A549 (cell line): ENCODE data around the gene RALBP1. TPM values are rescaled to one million over a fixed set of nuclear protein-coding genes. Genes with fewer than 3 reads are reported as not detected.

Experiments
- ATAC-seq, 2 experiments: fragments of 200-7000 bp in 1 of 2; fragments of >200 bp in 1 of 2; cut with Nextera tagmentation in 1 of 2; cut with Tn5 transposase in 1 of 2; 3 replicates each; pipeline versions ENCODE4 v1.8.0 to v1.9.1; 2018 to 2020; ENCODE audit warnings: mild to moderate bottlenecking in 1 of 2, moderate library complexity in 1 of 2
- CTCF ChIA-PET: fragments of 300-600 bp; sonication (Branson Sonifier 250); formaldehyde crosslinking; extraction: SDS; loops from one replicate; lab custom pipeline; 2021; ENCODE audit warnings: antibody characterized with exemption, inconsistent platforms; lab: Yijun Ruan, JAX
- POLR2A ChIA-PET: fragments of 350-600 bp; formaldehyde crosslinking; extraction: SDS; loops from one replicate; lab custom pipeline; 2021; ENCODE audit warnings: antibody characterized with exemption, inconsistent platforms; lab: Yijun Ruan, JAX
- DNase-seq, 2 experiments: peaks; one replicate each; pipeline versions ENCODE4 v3.0.0 to v3.0.0-alpha.2; 2011 to 2016; ENCODE audit warnings: low read depth in 1 of 2, low spot score in 1 of 2
- FAIRE-seq: peaks from 2 replicates; lab custom pipeline; 2011; peaks lifted over from hg19 to GRCh38; lab: Jason Lieb, UNC
- H3K27ac ChIP-seq, 2 experiments: fragments of >200 bp; sonication (Bioruptor Twin); formaldehyde crosslinking; 3 replicates each; pipeline ENCODE4 v1.5.1; 2016 to 2017
- H3K4me1 ChIP-seq: fragments of >200 bp; sonication (Bioruptor Twin); formaldehyde crosslinking; 3 replicates; pipeline ENCODE4 v1.6.1; 2016
- H3K4me2 ChIP-seq: fragments of >200 bp; sonication (Bioruptor Twin); formaldehyde crosslinking; 3 replicates; pipeline ENCODE4 v1.6.1; 2016
- H3K4me3 ChIP-seq: fragments of >200 bp; sonication (Bioruptor Twin); formaldehyde crosslinking; 3 replicates; pipeline ENCODE4 v1.5.1; 2016
- H3K9me3 ChIP-seq: fragments of >200 bp; sonication (Bioruptor Twin); formaldehyde crosslinking; 3 replicates; pipeline ENCODE4 v1.6.1; 2016
- BHLHE40 ChIP-seq: IDR thresholded peaks from 2 replicates; pipeline ENCODE4 v1.6.1; 2012; ENCODE audit warnings: low read depth, low read length, inconsistent platforms
- CBX2 ChIP-seq: fragments of 200-600 bp; sonication (generic); IDR thresholded peaks from 2 replicates; pipeline ENCODE4 v1.6.1; 2016; ENCODE audit warnings: low read depth, mild to moderate bottlenecking, borderline replicate concordance
- CBX8 ChIP-seq: fragments of 200-600 bp; sonication (generic); IDR thresholded peaks from 2 replicates; pipeline ENCODE4 v1.6.1; 2016
- CHD2 ChIP-seq: fragments of 150-350 bp; IDR thresholded peaks from 2 replicates; pipeline ENCODE4 v1.6.1; 2014; ENCODE audit warnings: low read length; ENCODE audit not compliant: partially characterized antibody
- CTCF ChIP-seq: fragments of >200 bp; sonication (Bioruptor Twin); formaldehyde crosslinking; IDR thresholded peaks from 3 replicates; pipeline ENCODE4 v1.5.1; 2016
- E2F6 ChIP-seq: IDR thresholded peaks from 2 replicates; pipeline ENCODE4 v1.6.1; 2012; ENCODE audit warnings: low read depth, borderline replicate concordance
- EP300 ChIP-seq, 2 experiments: fragments of >200 bp; sonication (Bioruptor Twin); formaldehyde crosslinking; IDR thresholded peaks; 2 replicates in 1 of 2; 3 replicates in 1 of 2; pipeline ENCODE4 v1.6.1; 2016 to 2017
- ESRRA ChIP-seq: fragments of 150-350 bp; IDR thresholded peaks from 2 replicates; pipeline ENCODE4 v1.6.1; 2014; ENCODE audit warnings: mild to moderate bottlenecking, low read length, borderline replicate concordance
- FOSB ChIP-seq: fragments of 250-450 bp; sonication (Bioruptor Pico); IDR thresholded peaks from 2 replicates; pipeline ENCODE4 v1.5.0; 2020; ENCODE audit warnings: mild to moderate bottlenecking, moderate library complexity
- FOXS1 ChIP-seq: fragments of 250-450 bp; sonication (Bioruptor Pico); IDR thresholded peaks from 2 replicates; pipeline ENCODE4 v1.5.0; 2020; ENCODE audit warnings: mild to moderate bottlenecking, moderate library complexity
- GATA3 ChIP-seq: IDR thresholded peaks from 2 replicates; pipeline ENCODE4 v1.6.1; 2012; ENCODE audit warnings: borderline replicate concordance
- HDAC2 ChIP-seq: fragments of 200-600 bp; sonication (generic); IDR thresholded peaks from 2 replicates; pipeline ENCODE4 v1.6.1; 2016
- HOXA7 ChIP-seq: fragments of 250-450 bp; sonication (Bioruptor Pico); IDR thresholded peaks from 2 replicates; pipeline ENCODE4 v1.5.0; 2020; ENCODE audit warnings: mild to moderate bottlenecking, moderate library complexity
- HOXB5 ChIP-seq: fragments of 250-450 bp; sonication (Bioruptor Pico); IDR thresholded peaks from 2 replicates; pipeline ENCODE4 v1.5.0; 2020; ENCODE audit warnings: mild to moderate bottlenecking, moderate library complexity
- JUN ChIP-seq, 2 experiments: fragments of >200 bp; sonication (Bioruptor Twin); formaldehyde crosslinking; IDR thresholded peaks; 2 replicates in 1 of 2; 3 replicates in 1 of 2; pipeline ENCODE4 v1.6.1; 2016 to 2017
- JUNB ChIP-seq: fragments of >200 bp; sonication (Bioruptor Twin); formaldehyde crosslinking; IDR thresholded peaks from 2 replicates; pipeline ENCODE4 v1.6.1; 2016
- KDM5A ChIP-seq: fragments of 200-600 bp; sonication (generic); IDR thresholded peaks from 2 replicates; pipeline ENCODE4 v1.6.1; 2016; ENCODE audit warnings: antibody characterized with exemption, mild to moderate bottlenecking
- MAFK ChIP-seq: fragments of 450-650 bp; IDR thresholded peaks from 2 replicates; pipeline ENCODE4 v1.6.1; 2014; ENCODE audit not compliant: partially characterized antibody
- MAX ChIP-seq: IDR thresholded peaks from 2 replicates; pipeline ENCODE4 v1.6.1; 2012
- MAZ ChIP-seq: fragments of 150-350 bp; IDR thresholded peaks from 2 replicates; pipeline ENCODE4 v1.6.1; 2014; ENCODE audit warnings: antibody characterized with exemption, low read depth, low read length, borderline replicate concordance
- NFE2L2 ChIP-seq: fragments of 150-350 bp; conservative IDR thresholded peaks from 2 replicates; pipeline ENCODE4 v1.6.1; 2014; ENCODE audit warnings: low read length
- NR3C1 ChIP-seq: fragments of >200 bp; sonication (Bioruptor Twin); formaldehyde crosslinking; IDR thresholded peaks from 3 replicates; pipeline ENCODE4 v1.6.1; 2017
- PHF8 ChIP-seq: fragments of 200-600 bp; sonication (generic); IDR thresholded peaks from 2 replicates; pipeline ENCODE4 v1.6.1; 2016; ENCODE audit warnings: low read depth, mild to moderate bottlenecking, antibody characterized with exemption, moderate library complexity, borderline replicate concordance
- POLR2AphosphoS2 ChIP-seq: conservative IDR thresholded peaks from 2 replicates; pipeline ENCODE4 v1.6.1; 2012; ENCODE audit warnings: low read length, improper control_type of control experiment, inconsistent platforms
- RAD21 ChIP-seq, 2 experiments: fragments of >200 bp in 1 of 2; sonication (Bioruptor Twin) in 1 of 2; formaldehyde crosslinking in 1 of 2; IDR thresholded peaks in 1 of 2; conservative IDR thresholded peaks in 1 of 2; 2 replicates in 1 of 2; 3 replicates in 1 of 2; pipeline ENCODE4 v1.6.1; 2012 to 2018; ENCODE audit warnings: inconsistent platforms in 1 of 2
- RARB ChIP-seq: fragments of 250-450 bp; sonication (Bioruptor Pico); IDR thresholded peaks from 2 replicates; pipeline ENCODE4 v1.8.0; 2021; ENCODE audit warnings: mild to moderate bottlenecking, moderate library complexity
- REST ChIP-seq: fragments of 200-600 bp; sonication (generic); IDR thresholded peaks from 2 replicates; pipeline ENCODE4 v1.6.1; 2016; ENCODE audit warnings: antibody characterized with exemption, mild to moderate bottlenecking, moderate library complexity
- RNF2 ChIP-seq: fragments of 200-600 bp; sonication (generic); IDR thresholded peaks from 2 replicates; pipeline ENCODE4 v1.6.1; 2016; ENCODE audit warnings: low read depth, mild to moderate bottlenecking, antibody characterized with exemption, moderate library complexity, borderline replicate concordance
- SMC3 ChIP-seq: fragments of >200 bp; sonication (Bioruptor Twin); formaldehyde crosslinking; IDR thresholded peaks from 3 replicates; pipeline ENCODE4 v1.6.1; 2018; ENCODE audit warnings: inconsistent platforms
- TP53 ChIP-seq: fragments of 250-450 bp; sonication (Bioruptor Pico); IDR thresholded peaks from 2 replicates; pipeline ENCODE4 v1.5.0; 2021; ENCODE audit warnings: mild to moderate bottlenecking, moderate library complexity
- USF2 ChIP-seq: fragments of 450-650 bp; IDR thresholded peaks from 2 replicates; pipeline ENCODE4 v1.6.1; 2014; ENCODE audit warnings: antibody characterized with exemption
- WGBS: methylation state at CpG from one replicate; pipeline ENCODE4 v1.1.6; 2017; ENCODE audit errors: missing lambda C conversion rate; 5-methylcytosine and 5-hydroxymethylcytosine counted together
- polyA plus RNA-seq, 4 experiments: library from polyadenylated mRNA; depleted of rRNA in 3 of 4; stranded (reverse); fragments of >200 nt; fragmentation: RNase III in 1 of 4; extraction: RNeasy Plus Mini Kit Qiagen cat#74134 plus additional on column Dnase treatment in 1 of 4; gene quantifications; 2 replicates in 3 of 4; 3 replicates in 1 of 4; pipeline ENCODE4 v1.2.3, GENCODE V29; 2011 to 2017

Gene RALBP1
- polyA plus RNA-seq, 2 of the 4 experiments (the other 2 are of a cell fraction): 35.6 to 38.2 TPM

GRCh38 chr18:9508446-9509025, 33.2 kb downstream of the RALBP1 start:
- CTCF ChIA-PET: no interaction called here
- H3K27ac ChIP-seq: no peak overlapping the region
- POLR2A ChIA-PET: no interaction called here
- WGBS: 90% methylated on average over 2 of the region's 2 CpGs
- no peak for FAIRE-seq
- H3K9me3 ChIP-seq: no peaks in the 10 kb centered on the region
- H3K4me2 ChIP-seq: no peak overlapping the region
- DNase-seq: no peak
- TF ChIP-seq RNF2 (no peak), MAFK (peak; percentile 78)
- TF ChIP-seq, all 56 proteins: peak for 1
- Histone ChIP-seq H3K4me3 (no peak overlapping the region), H3K4me1 (peaks cover 8% of the 10 kb centered on the region)
- no peak for ATAC-seq

GRCh38 chr18:9513971-9514512, 38.7 kb downstream of the RALBP1 start:
- H3K27ac ChIP-seq: peak overlapping the region; percentile 61 to 79
- peak overlapping the region; percentile 77 for H3K4me2 ChIP-seq
- WGBS: 4% methylated on average over 6 of the region's 6 CpGs
- peak; percentile 33 to 70 for DNase-seq
- H3K9me3 ChIP-seq: no peaks in the 10 kb centered on the region
- no peak for FAIRE-seq
- peak overlapping the region; percentile 8; the same call in 1 of the 3 replicates for H3K4me3 ChIP-seq
- peak; percentile 74 to 95 for ATAC-seq
- POLR2A ChIA-PET: interaction anchor here (1.6 kb wide), 1 partner anchor 180 kb away, joined by 4 read pairs; the partner anchor contains the start of gene TWSG1
- CTCF ChIA-PET: interaction anchor here (1.5 kb wide), 1 partner anchor 180 kb away, joined by 4 read pairs; the partner anchor contains the start of gene TWSG1
- peaks cover 23% of the 10 kb centered on the region for H3K4me1 ChIP-seq
- TF ChIP-seq GATA3 (peak; percentile 82), ESRRA (no peak), EP300 (IDR thresholded peaks at IDR 0.05) (0 out of 5 replicates have a peak, but pooled peaks of 1 of the 2 experiments have one; percentile 14), USF2 (no peak), CTCF (no peak), MAX (peak; percentile 58), HDAC2 (no peak), NR3C1 (no peak), RARB (CRISPR knock-in tag) (no peak), RAD21 (conservative IDR thresholded peaks at IDR 0.05 in 1 of 2, IDR thresholded peaks at IDR 0.05 in 1 of 2) (no peak), E2F6 (no peak), MAZ (no peak), REST (no peak), HOXB5 (CRISPR knock-in tag) (peak; percentile 60; the same call in 1 of the 2 replicates), JUN (IDR thresholded peaks at IDR 0.05) (peak in 1 of 2 experiments; percentile 22; a peak in 1 of 5 replicates), JUNB (peak; percentile 69), PHF8 (no peak), HOXA7 (CRISPR knock-in tag) (no peak), FOXS1 (CRISPR knock-in tag) (no peak), POLR2AphosphoS2 (no peak), CHD2 (no peak), NFE2L2 (no peak), BHLHE40 (no peak), FOSB (CRISPR knock-in tag) (no peak), CBX2 (no peak), CBX8 (no peak), TP53 (CRISPR knock-in tag) (no peak), SMC3 (no peak), KDM5A (no peak)
